ENCODE results near the gene KMT5C. TPM values are rescaled to one million over a fixed set of nuclear protein-coding genes. Genes with fewer than 3 reads are reported as not detected.

KMT5C gene
- total RNA-seq, 1 donor from 2014 or later, result 32.9 TPM

DNA sequence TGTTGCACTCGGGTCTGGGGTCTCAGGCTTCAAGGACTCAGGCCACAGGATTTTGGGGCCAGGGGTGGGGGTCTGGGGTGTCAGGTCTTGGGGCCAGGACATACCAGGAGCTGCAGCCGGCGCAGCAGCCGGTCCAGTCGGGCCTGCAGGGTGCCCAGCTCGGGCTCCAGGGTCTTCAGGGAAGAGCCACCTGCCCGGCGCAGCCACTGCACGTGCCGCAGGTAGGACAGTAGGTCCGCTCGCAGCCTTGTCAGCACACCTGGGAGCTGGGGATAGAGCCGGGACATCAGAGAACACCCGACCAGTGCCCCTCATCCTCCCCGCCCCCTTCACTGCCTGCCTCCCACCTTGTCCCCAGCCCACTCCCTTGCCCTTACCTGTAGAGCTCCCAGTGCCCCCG, 28.4 kb downstream of the KMT5C start:
- no peak overlapping the region for H3K4me3 Mint-ChIP-seq
- H3K27ac Mint-ChIP-seq, result no peak overlapping the region
- peaks cover 48% of the 10 kb centered on the region for H3K27me3 Mint-ChIP-seq

DNA sequence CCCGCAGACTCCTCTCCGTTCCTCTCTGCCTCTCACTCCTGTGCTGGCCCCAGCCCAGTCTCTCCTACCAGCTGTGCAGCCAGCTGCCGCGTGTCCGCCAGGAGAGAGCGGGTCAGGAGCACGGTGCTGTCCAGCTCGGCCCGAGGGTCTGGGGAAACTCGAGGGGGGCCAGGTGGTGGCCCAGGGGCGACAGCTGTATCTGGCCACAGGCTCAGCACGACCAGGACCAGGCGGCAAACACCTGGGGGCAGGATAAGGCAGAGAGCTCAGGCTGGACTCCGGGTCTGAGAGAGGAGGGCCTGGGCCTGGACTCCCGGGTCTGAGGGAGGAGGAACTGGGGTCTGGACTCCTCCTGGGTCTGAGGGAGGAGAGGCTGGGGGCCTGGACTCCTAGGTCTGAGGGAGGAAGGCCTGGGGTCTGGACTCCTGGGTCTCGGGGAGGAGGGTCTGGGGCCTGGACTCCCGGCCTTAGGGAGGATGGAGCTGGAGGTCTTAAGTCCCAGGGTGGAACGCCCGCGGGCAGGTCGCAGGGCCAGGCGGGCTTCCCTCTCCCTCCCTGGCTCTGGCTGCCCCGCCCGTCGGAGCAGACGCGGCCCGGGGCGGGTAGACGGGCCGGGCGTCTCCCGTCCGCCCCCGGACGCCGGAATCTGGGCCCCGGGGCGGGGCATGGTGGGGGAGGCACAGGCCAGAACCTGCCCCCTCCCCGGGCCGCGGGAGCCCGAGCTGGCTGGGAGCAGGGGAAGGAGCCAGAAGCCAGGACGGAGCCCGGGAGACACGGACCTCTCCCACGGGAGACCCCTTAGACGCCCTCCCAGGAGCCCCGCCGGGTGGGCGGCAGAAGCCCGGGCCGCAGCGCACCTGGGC, 29.3 kb downstream of the KMT5C start:
- Mint-ChIP-seq H3K27ac (no peak overlapping the region), H3K36me3 (no peaks in the 10 kb centered on the region), H3K4me3 (no peak overlapping the region), H3K9me3 (no peaks in the 10 kb centered on the region), H3K4me1 (ENCODE audit: unreplicated experiment) (peaks cover 11% of the 10 kb centered on the region), H3K27me3 (peaks cover 53% of the 10 kb centered on the region)
- TF ChIP-seq, protein P1, sequence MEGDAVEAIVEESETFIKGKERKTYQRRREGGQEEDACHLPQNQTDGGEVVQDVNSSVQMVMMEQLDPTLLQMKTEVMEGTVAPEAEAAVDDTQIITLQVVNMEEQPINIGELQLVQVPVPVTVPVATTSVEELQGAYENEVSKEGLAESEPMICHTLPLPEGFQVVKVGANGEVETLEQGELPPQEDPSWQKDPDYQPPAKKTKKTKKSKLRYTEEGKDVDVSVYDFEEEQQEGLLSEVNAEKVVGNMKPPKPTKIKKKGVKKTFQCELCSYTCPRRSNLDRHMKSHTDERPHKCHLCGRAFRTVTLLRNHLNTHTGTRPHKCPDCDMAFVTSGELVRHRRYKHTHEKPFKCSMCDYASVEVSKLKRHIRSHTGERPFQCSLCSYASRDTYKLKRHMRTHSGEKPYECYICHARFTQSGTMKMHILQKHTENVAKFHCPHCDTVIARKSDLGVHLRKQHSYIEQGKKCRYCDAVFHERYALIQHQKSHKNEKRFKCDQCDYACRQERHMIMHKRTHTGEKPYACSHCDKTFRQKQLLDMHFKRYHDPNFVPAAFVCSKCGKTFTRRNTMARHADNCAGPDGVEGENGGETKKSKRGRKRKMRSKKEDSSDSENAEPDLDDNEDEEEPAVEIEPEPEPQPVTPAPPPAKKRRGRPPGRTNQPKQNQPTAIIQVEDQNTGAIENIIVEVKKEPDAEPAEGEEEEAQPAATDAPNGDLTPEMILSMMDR (conservative IDR thresholded peaks at IDR 0.05), result no peak
- DNase-seq (ENCODE audit: extremely low spot score, unreplicated experiment), result no peak

More for the DNA sequence above, 28.4 kb downstream of the KMT5C start:
- peaks cover 7% of the 10 kb centered on the region for H3K4me1 Mint-ChIP-seq (ENCODE audit: unreplicated experiment)
- no peaks in the 10 kb centered on the region for H3K9me3 Mint-ChIP-seq
- no peak for DNase-seq (ENCODE audit: extremely low spot score, unreplicated experiment)
- H3K36me3 Mint-ChIP-seq, result no peaks in the 10 kb centered on the region
- TF ChIP-seq, protein P1 (conservative IDR thresholded peaks at IDR 0.05), result no peak

DNA sequence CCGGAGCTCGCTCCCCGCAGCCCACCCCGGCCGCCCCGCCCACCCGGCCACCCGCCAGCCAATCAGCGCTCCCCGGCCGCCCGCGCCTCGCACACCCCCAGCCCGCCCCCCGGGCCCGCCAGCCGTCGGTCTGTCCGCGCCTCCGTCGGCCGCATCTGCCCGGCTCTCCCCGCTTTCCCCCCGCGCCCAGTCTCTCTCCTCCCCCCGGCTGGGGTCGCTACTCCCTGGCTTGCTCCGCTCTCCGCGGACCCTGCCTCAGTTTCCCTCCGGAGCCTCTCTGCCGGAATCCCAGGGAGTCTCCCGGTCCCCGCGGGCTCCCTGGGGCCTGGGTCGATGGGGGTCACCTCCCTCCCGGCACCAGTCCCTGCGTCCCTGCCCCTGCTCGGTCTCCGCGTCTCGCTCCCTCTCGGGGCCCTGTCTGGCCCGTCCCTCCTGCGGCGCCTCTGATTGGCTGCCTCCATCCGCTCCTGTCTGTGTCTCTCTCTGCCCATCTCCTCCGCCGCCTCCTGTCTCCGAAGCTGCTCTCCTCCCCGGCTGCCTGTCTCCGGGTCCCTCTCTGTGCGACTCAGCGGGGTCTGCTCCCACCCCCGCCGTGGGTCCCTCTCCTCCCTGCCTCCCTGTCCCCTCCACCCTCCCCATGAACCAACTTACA, 30.1 kb downstream of the KMT5C start:
- no peaks in the 10 kb centered on the region for H3K36me3 Mint-ChIP-seq
- H3K4me1 Mint-ChIP-seq (ENCODE audit: unreplicated experiment), result peaks cover 12% of the 10 kb centered on the region
- no peaks in the 10 kb centered on the region for H3K9me3 Mint-ChIP-seq
- TF ChIP-seq, protein P1 (conservative IDR thresholded peaks at IDR 0.05), result no peak
- H3K4me3 Mint-ChIP-seq, result peak overlapping the region; percentile 84
- no peak for DNase-seq (ENCODE audit: extremely low spot score, unreplicated experiment)
- H3K27me3 Mint-ChIP-seq, result peaks cover 54% of the 10 kb centered on the region
- H3K27ac Mint-ChIP-seq, result no peak overlapping the region

DNA sequence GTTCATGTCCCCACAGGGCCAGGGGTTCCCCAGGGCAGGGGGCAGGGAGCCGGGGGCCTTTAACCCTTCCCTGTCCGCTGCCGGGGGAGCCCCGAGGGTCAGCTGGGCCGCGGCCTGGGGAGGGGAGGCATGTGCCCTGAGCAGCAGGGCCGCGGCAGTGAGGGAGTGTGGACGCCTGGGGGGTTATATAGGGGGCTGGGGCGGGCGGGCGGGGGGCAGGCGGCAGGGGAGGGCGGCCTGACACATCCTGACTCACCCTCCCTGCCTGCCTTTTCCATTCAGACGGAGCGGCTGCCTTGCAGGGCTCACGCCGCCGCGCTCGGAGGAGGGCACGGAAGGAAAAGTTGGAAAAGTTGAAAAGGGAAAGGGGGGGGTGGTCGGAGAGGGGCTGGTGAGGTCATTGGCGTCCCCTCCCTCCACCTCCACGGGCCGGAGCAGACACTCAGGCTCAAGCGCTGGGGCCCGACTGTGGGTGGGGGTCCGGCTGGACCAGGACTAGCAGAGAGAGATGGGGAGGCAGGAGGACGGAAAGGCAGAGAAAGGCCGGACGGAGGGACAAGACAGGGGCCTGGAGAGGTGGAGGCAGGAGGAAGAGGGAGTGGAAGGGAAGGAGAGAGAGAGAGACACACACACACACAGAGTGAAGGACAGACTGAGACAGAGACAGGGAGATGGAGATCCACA, 30.8 kb downstream of the KMT5C start, which contains the start of gene IL11:
IL11 (minus strand) TSS at position 159 of the 684 bp plus-strand sequence; CDS start at position 6, 153 bp downstream.
- Mint-ChIP-seq H3K27ac (no peak within 1 kb of the TSS), H3K27me3 (peaks cover 54% of the 10 kb centered on the region), H3K4me3 (peak within 1 kb of the TSS; percentile 84), H3K9me3 (no peaks in the 10 kb centered on the region), H3K4me1 (ENCODE audit: unreplicated experiment) (peaks cover 12% of the 10 kb centered on the region), H3K36me3 (no peaks in the 10 kb centered on the region)
- DNase-seq (ENCODE audit: extremely low spot score, unreplicated experiment), result no peak
- TF ChIP-seq, protein P1 (conservative IDR thresholded peaks at IDR 0.05), result no peak

DNA sequence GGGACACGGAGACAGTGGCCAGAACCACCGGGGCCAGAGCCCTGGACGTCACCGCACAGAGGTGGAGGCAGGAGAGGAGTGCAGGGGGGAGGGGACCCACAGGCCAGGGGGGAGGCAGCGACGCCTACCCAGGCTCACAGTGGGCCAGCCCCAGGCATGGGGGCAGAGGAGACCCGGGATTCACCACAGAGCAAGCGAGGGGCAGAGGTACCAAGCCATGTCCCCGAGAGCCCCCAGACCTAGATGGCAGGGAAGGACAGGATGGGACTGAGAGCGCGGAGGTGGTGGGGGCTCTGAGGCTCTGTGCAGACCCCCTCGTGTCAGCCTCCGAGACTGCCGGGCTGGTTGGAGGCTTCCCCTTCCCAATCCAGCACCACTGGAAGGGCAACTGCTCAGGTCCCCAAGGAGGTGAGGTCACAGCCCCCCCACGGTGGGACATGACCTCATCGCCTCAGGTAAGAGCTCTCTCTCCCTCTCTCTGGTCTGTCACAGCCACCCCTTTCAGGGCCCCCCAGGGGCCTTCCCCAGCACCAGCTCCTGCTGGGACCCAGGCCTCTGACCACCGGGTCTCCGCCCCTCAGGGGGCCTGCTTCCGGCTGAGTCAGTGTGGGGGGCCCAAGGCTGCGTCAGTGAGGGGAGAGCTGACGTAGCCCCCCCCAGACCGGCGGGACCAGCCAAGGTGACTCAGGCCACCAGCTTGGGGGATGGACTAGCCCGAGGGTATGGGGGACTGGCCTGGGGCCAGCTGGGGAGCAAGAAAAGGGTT, 32.8 kb downstream of the KMT5C start:
- Mint-ChIP-seq H3K4me1 (ENCODE audit: unreplicated experiment) (peaks cover 18% of the 10 kb centered on the region), H3K27me3 (peaks cover 54% of the 10 kb centered on the region), H3K27ac (peak overlapping the region; percentile 43), H3K9me3 (no peaks in the 10 kb centered on the region), H3K36me3 (no peaks in the 10 kb centered on the region), H3K4me3 (peak overlapping the region; percentile 43)
- TF ChIP-seq, protein P1 (conservative IDR thresholded peaks at IDR 0.05), result no peak
- DNase-seq (ENCODE audit: extremely low spot score, unreplicated experiment), result no peak

Data from type B pancreatic cell (in vitro differentiated cells).